Measurements from ENCODE around the gene NET1.

GRCh38 chr10:5498791-5499492 is 86.6 kb downstream of the NET1 start:
- no peak for TF ChIP-seq EZH2 (IDR thresholded peaks at IDR 0.05; ENCODE audit: borderline replicate concordance, low read depth, low read length, severe bottlenecking)
- no peak for TF ChIP-seq CTCF (IDR thresholded peaks at IDR 0.05; ENCODE audit: borderline replicate concordance, extremely low read depth, low read length, poor library complexity, severe bottlenecking)
